T-helper 9 cell (primary cell): ENCODE data around the gene CCDC66.
"Not testable (repeated sequence)": the region's sequence is repeated elsewhere in the genome, so short reads cannot be mapped to it uniquely, and the experiment has no call there.

Experiments used
- DNase-seq: peaks from one replicate; pipeline ENCODE4 v3.0.0-alpha.2; 2020
- total RNA-seq, 2 donors: gene quantifications; one replicate each; lab custom pipeline; 2026; lab: John Stamatoyannopoulos, UW

Gene CCDC66
- total RNA-seq = 70.5 to 108 reads per million in 2 donors

GRCh38 chr3:56556908-56557830 is at the start of gene CCDC66:
Gene CCDC66, plus strand, starts transcription at chr3:56557175. Its CDS starts 68 bp downstream, at chr3:56557243.
- peak; percentile 89 for DNase-seq

- DNase-seq = no peak
Measured at GRCh38 chr3:56519641-56520040, 37.3 kb upstream of the CCDC66 start.

GRCh38 chr3:56522374-56522773 is 34.6 kb upstream of the CCDC66 start:
- no peak for DNase-seq

- DNase-seq = no peak
Measured at GRCh38 chr3:56525291-56525690, 31.7 kb upstream of the CCDC66 start.

GRCh38 chr3:56536735-56537134 is 20.2 kb upstream of the CCDC66 start:
- no peak for DNase-seq

- DNase-seq = no peak
Measured at GRCh38 chr3:56547486-56547885, 9.5 kb upstream of the CCDC66 start.

- no peak for DNase-seq
Measured at GRCh38 chr3:56557831-56558170, 826 bp downstream of the CCDC66 start.

- DNase-seq = no peak
Measured at GRCh38 chr3:56573501-56573900, 16.5 kb downstream of the CCDC66 start.

- DNase-seq = not testable (repeated sequence)
Measured at GRCh38 chr3:56581941-56582340, 25.0 kb downstream of the CCDC66 start.

- DNase-seq = not testable (repeated sequence)
Measured at GRCh38 chr3:56584275-56584674, 27.3 kb downstream of the CCDC66 start.

GRCh38 chr3:56590814-56591213 is 33.8 kb downstream of the CCDC66 start:
- no peak for DNase-seq

- no peak for DNase-seq
Measured at GRCh38 chr3:56591262-56591661, 34.3 kb downstream of the CCDC66 start.

GRCh38 chr3:56593455-56594158 is 36.6 kb downstream of the CCDC66 start:
- peak; percentile 32 for DNase-seq

- DNase-seq = no peak
Measured at GRCh38 chr3:56595975-56596840, 39.2 kb downstream of the CCDC66 start.

GRCh38 chr3:56608479-56608878 is 51.5 kb downstream of the CCDC66 start:
- not testable (repeated sequence) for DNase-seq

GRCh38 chr3:56610669-56611335 is 53.8 kb downstream of the CCDC66 start:
- no peak for DNase-seq

- no peak for DNase-seq
Measured at GRCh38 chr3:56611364-56611763, 54.4 kb downstream of the CCDC66 start.

GRCh38 chr3:56612146-56612545 is 55.2 kb downstream of the CCDC66 start:
- DNase-seq = no peak

GRCh38 chr3:56613016-56613415 is 56.0 kb downstream of the CCDC66 start:
- no peak for DNase-seq

- no peak for DNase-seq
Measured at GRCh38 chr3:56616478-56617006, 59.6 kb downstream of the CCDC66 start.

GRCh38 chr3:56620371-56620770 is 63.4 kb downstream of the CCDC66 start:
- no peak for DNase-seq

GRCh38 chr3:56621681-56622080 is 64.7 kb downstream of the CCDC66 start:
- DNase-seq = no peak
